HL-60/S4 (cell line): ENCODE results near the gene FBXW8.

Experiments used
- in situ Hi-C: fragments of 300-500 bp; cut with MboI; formaldehyde crosslinking; loops from 2 replicates; pipeline ENCODE4 v1.14.3; 2022; ENCODE audit warnings: low sequenced_read_pairs

FBXW8 gene

DNA sequence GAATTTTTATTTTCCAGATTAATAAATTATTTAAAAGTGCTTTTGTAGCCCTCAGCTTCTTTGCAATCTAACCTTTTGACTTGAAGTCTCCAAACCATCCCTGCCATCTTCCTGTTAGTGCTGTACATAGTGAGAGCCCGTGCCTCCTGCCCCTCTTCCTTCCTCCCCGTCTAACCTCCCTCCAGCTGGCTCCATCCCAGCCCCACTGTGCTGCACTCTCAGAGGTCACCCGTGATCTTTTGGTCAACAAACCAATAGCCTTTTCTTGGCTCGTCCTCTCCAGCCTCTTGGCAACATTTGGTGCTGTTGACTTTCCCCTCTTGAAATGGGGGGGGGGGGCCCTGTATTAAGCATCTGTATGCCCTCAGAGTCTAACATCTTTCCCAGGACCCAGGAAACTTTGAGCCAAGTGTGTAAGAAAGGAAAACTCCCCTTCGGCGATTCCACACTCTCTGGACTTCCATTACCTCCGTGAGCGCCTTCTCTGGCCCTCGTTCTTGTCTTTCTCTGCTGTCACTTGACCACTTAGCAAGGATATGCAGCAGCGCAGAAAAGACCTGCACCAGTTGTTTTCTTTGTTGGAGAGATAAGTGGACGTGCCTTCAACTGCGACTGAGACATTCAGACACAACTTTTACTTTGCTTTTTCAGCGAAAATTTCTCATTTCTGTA lies 44.1 kb downstream of the FBXW8 start:
- in situ Hi-C loops, result no loop called here

DNA sequence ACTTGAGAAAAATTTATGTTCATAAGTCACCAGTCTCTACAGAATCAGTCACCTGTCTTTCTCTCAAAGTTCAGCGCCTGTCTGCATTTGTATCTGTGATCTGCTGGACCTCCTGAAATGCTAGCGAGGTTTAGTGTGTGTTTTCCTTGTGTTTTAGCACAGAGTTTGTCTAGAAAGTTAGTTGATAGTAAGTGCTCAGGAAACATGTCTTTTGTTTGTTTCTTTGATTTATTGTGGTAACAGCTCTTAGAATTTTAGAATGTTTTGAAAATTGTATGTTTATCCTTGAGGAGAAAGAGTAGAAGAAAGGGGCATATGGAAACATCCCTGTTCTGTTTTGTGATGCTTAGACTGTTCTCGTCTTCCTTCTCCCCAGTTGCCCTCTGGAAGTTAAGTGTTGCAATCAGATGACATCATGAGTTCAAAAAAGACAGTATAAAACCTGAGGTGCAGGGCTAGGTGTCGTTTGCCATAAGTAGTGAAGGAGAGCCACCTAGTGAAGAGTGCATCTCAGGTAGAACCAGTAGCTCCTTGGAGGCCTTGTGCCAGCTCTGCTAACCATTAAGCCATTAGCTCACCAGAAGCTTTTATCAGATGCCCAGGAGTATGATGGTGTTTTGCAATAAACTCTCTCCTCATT lies 44.8 kb downstream of the FBXW8 start:
- in situ Hi-C loops, result no loop called here

DNA sequence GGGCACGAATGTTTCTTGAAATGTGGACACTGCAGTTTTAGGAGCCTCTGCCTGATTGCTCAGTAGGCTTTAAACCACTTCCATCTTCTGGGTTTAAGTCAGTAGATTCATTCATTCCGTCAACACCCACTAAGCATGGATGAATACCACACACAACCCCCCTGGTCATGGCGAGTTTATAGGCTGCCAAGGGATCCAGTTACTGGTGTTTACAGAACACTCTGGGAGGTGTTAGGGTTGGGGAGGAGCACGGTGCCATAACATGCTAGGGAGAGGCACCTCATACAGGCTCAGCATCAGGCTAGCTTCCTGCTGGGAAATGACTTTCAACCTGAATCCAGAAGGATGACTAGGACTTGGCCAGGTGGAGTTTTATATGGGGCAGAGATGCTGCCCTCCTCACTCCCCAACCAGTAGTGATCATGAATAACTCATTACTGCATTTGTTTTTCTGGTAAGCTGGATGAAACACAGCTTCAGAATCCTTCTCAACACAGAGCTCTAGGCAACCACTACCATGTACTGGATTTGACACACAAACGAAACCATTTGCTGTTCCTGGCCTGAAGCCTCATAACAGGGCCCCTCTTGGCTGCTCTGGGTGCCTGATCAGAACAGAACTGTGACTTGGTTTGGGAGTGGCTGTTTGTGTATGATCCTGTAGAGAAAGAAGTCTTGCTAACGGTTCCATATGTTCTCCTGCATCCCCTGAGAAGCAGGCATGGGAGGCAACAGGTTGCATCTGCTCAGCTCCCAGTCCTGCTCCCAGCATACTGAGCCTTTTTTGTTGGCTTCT lies 47.9 kb downstream of the FBXW8 start:
- in situ Hi-C loops, result no loop called here

DNA sequence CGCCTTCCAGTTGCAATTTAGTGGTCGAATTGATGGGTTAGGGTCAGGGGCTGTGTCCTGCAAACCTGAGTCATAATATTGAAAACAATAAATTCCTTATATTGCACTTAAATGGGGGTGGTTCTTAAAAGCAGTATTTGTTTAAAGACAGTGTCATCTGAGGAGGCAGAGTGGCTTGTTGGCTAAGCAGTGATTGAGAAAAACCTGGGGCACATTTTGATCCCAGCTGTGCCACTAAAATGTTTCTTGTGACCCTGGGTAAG lies 48.4 kb downstream of the FBXW8 start:
- in situ Hi-C loops, result no loop called here

DNA sequence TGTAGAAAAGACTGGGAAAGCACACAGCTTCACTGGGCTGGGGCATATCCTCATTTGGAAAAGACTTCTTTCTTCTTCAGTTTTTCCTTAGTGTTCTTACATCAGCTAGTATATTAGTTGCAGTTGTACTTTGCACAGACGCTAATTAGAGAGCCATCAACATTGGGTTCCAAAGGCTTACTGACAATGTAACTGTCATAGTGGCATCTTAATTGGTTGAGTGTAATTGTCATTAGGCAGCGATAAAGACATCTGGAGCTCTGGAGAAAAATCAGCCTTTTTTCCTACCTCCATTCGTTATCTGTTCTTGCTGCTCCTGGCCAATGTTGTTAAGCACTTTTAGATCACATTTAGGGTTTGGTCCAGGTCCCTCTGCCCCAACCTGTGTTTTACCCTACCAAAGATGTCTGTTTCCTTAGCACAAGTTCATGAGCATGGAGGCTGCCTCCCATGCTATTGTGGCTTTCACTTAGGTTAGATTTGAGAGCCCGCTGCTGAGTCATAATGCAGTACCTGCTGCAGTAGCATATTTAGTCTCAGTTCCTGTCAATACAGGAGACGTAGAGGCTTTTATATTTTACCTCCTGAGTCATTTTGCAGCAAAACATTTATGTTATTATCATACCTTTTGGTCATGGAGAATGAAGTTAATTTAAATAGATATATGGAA lies 49.2 kb downstream of the FBXW8 start:
- in situ Hi-C loops, result no loop called here

DNA sequence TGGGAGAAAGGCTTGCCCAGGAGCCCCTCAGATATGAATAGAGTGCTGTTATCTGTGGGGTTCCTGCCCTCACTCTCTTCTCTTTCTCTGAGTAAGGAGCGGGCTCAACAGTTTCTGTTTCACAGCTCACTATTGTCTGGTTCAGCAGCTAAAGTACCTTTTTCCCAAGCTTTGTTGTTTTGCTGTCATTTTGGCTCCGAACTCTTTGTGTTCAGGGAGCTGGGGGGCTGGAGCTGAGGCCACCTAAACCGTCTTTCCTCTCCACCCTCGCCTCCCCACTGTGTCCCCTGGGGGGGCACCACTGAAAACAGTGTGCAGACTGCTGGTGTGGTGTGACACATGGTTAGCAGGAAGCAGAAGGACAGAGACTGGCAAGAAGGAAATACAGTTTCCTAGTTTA lies 51.4 kb downstream of the FBXW8 start:
- in situ Hi-C loops, result no loop called here

DNA sequence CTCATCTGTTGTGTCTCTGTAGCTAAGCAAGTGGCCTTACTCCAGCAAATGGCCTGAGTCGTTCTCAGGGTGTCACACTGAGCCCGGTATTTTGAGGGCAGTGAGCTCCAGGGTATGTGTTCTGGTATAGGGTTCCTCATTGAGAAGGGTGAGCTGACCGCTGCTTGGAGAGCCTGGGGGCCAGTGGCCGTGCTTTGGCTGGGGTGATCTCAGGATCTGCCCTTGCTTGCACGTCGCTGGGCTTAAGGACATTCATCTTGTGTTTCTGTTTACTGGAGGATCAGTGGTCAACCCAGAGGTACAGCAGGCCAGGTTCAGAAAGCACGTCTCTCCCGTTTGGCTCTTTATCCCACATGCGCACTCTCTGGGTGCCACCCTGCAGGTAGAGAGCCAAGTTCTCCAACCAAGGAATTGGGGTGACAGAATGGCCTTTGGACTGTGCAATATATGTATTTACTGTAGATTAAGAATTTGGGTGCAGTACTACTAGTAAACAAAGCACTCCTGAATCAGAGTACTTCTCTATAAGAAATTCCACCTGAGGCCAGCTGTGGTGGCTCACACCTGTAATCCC lies 52.1 kb downstream of the FBXW8 start:
- in situ Hi-C loops, result no loop called here

DNA sequence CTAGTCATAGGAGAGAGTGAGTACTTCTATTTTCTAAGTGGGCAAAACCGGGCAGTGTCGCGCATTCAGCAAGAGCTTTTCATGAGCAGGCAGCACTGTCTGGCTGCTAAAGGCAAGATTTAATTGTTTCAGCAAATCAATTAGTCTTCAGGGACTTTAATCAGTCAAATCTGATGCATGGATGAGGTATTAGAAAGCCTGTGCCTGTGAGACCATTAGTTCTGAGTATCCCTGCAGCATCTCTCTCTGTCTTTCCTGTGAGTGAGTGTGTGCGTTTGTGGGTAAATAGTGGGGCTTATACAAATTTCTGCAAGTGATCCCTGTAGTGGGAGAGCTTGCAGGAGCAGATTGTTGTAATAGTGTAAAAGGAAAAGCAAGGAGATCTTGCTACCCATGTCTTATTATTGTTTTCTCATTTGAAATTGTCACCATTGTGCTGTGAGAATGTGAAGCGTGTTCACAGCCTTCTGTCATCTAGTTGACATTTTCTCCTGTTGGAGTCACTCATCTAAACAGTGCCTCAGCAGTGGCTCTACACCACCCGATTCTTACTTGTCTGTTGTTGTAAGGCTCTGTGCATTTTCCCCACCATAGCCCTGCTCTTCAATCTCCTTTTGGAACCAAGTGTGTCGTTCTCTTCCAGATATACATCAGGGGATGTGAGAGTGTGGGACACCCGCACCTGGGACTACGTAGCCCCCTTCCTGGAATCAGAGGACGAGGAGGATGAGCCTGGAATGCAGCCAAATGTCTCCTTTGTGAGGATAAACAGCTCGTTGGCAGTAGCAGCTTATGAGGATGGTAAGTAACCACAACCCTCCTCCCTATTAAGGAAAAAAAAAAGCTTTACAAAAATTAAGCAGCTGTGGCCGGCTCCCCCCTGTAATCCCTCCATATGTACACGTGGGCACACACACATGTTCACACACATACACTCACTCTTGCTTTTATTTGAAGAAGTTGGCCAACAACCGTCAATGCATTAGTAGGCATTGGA lies 53.6 kb downstream of the FBXW8 start:
- in situ Hi-C loops, result no loop called here

DNA sequence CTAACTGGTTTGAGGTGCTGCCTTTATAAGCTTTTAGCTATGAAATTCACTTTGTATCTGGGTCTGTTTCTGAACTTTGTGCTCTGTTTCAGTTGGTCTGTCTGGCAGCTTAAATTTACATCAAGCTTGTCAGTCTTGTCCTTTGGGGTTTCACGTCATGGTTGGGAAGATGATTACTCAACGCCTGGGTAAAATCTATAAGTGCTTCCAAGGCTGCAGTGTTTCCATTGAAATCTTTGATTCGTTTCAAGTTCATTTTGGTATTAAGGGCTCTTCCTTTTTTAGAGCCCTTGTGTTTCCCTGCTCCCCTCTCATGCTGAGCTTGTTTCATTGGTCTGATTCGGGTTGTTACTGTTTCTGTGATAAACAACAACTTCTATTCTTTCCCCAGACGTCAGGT lies 58.2 kb downstream of the FBXW8 start:
- in situ Hi-C loops, result no loop called here

DNA sequence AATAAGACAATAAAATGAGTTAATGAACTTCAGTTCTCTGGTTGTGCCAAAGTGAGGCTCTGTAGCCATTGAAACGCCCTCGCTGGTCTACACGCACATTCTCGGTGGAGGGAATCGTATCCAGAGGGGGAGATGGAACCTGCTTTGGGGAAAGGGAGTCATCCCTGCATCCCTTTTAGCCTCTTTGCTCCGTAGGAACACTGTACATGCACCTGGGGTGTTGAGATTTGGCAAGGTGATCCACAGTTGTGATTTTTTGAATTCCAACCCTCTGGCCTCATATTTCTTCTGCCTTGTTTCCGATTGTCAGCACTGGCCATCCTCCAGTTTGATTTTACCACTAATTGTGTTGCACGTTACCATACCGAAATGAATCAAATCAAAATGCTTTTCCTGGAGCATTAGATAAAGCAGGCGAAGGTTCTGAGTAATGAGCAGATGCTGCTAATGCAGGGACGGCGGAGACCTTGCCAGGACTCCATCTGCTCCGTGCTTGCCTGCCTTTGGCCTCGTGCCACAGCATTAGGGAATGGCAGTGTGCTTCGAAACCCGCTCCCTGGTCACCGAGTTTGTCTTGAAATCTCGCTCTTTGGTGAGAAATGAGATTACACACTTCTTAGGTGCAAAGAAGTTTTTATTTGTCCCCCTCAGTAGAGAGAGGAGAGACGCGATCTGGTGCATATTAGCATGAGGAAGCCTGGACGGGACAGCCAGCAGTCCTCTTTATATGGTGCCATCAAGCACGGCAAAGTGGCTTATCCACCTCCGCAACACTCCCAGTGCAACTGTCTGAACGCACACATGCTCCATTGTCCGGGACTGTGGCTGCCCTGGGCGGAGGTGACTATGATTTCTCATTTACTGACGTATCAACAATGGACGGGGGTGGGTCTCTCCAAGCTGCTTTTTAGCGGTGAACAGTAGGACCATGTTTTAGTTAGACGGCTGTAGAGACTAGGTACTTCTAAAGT lies 59.1 kb downstream of the FBXW8 start:
- in situ Hi-C loops, result no loop called here

DNA sequence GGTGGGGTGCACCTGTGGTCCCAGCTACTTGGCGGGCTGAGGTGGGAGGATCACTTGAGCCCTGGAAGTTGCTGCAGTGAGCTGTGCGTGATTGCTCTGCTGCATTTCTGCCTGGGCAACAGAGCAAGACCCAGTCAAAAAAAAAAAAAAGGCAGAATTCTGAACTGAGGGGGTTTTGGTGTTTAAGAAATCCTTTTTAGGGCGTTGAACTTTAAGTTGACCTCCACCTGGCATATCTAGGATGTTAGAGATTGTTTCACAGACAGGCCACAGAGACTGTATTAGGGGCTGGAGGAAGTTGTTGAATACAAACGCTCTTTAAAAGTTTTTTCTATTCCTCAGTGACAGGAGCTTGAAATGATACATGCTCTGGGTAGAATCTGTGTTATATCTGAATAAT lies 60.5 kb downstream of the FBXW8 start:
- in situ Hi-C loops, result no loop called here

DNA sequence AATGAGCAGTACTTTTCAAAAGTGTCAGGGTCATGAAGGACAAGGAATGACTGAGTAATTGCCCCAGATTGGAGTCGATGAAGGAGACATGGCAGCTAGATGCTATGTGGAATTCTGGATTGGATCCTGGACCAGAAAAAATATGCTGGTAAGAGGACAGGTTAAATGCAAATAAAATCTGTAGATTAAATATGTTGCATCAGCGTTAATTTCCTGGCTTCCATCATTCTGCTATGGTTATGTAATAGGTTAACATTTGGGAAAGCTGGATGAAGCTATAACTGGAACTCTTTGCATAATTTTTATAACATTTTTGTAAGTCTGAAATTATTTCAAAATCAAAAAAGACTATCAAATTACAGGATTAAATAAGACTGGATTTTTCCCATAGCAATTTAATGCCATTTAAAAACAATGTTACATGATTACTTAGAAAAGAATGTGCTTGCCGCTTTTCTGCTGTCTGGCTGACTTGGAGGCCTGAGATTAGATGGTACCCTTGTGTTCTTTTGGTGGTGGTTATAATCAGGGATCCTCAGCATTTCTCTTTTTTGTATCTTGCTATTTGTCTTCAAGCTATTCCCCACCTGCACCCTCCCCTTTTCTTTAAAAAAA lies 65.1 kb downstream of the FBXW8 start:
- in situ Hi-C loops, result no loop called here

DNA sequence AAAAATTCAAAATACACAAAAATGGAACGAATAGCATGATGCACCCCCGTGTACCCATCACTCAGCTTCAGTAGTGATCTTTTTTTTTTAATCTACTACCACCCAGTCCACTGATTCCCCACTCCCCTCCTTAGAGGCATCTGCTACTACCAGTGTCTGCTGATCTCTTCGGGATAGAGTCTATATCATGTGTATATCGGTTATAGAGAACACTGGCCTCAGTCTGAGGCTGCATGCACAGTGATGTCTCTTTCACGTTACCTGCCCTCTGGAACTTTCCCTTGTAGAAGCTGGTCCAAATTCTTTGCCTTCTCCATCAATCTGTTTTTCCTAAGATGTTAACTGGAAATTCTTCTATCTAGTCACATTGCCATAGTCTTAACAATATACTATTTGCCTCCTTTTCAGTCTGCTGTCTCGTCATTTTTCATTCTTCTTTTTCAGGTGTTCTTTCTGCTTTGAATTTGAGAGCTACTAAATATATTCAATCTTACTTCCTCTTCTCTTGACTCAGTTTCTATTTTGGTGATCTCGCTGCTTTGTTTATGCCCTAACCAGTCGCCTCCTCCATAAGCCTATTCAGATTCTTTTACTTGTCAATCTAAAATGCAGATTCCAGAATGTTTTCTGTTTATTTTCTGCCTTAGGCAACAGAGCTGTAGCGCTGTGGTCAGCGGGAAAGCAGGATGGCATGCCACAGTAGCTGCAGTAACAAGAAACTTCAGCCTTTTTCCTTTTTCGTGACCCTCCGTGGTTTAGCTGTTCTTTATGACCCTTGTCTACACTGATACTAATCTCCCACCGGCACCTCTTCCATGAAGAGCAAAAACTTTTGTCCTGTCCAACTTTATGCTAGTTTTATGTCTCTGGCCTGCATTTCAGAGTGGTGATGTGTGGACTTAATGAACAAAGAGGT lies 67.0 kb downstream of the FBXW8 start:
- in situ Hi-C loops, result no loop called here

DNA sequence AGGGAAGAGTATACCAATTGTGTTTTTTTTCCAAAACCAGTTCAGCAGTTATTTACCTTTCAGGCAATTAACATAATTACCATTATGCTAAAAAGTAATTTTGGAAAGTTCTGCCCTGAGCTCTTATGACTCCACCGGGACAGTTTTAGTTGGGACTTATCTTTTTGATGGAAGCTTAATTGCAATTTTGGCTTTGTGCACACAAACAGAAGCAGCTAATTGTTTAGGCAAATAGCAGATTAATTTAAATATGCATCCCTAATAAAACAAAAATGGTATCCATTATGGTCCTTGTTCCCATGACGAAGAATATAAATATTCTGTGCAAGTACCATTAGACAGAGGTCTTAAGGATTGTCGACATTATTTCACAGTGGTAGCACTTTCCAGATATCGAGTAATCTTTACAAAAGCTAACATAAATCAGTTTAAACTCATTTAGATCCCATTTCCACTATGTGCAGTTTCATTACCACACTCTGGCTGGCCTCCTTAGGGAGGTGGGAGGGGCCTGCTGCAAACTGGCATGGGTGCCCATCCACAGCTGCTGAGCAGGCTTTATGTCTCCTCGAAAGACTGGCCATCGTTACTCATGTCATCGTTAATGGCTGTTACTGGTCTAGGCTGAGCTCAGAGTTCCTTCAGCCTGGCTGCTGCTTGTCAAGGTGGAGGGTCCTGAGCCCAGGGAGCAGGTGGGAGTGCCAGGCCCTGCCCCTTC lies 68.2 kb downstream of the FBXW8 start:
- in situ Hi-C loops, result no loop called here

DNA sequence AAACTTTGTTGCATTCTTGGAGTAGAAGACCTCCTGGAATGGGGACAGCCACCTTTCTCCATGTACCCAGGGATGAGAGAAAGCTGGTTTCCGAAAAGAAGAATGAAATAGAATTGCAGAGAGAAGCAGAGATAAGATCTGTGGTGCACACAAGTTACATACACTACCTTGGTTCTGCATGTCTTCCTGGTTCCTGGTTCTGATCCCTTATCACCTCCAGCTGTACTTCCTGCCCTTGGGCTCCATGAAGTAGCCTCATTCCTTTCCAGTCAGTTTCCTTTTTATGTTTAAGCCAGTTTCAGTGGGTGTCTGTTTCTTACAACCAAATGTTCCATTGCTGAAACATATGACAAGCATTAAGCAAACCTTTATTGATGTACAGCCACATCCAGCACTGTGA lies 69.3 kb downstream of the FBXW8 start:
- in situ Hi-C loops, result no loop called here

DNA sequence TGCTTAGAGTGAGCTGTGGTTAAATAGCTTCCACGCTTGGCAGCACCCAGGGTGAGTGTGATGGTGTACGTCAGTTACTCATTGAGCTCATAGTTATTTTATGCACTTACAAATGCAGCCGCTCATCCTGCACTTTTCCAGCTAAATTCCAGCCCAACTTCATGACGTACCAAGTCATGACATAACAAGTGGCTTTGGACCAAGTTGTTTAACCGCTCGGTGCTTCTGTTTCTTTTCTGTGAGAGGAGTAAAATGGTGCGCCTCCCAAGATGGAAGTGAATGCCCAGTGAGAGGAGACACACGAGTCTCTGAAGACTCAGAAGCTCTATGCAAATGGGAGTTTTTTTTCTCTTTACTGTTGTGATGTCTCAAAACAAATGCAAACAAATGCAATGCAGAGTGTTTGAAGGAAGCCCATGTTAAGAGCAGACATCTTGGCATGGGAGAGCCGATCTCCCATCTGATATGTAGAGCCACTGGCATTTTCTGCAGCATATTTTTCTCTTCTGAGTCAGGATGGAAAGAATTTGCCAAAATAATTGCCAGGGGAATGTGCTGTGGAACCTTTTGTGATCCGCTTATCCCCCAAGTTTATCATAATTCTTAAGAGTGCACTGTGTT lies 72.2 kb downstream of the FBXW8 start:
- in situ Hi-C loops, result no loop called here

DNA sequence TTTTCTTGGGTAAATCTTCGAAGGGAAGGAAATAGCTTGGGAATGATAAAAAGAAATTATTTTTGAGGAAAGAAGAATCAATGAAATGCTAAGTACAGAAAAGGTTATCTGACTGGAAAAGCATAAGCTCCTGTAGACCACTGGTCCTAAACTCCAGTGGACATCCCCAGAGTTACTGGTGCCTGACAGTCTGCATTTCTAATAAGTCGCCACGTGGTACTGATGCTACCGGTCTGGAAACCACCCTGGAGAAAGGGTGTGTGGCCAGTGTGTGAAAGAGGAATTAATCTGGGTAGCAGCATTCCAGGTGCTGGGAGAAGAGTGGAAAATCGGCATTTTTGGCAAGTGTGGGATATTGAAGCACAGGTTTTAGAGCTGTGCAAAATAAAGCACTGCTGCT lies 73.3 kb downstream of the FBXW8 start:
- in situ Hi-C loops, result no loop called here
